ENCODE results near the gene EVX2. TPM values are rescaled to one million over a fixed set of nuclear protein-coding genes. Genes with fewer than 3 reads are reported as not detected.

EVX2 gene
- total RNA-seq, 1 experiment from 2014 or later, result not detected

DNA sequence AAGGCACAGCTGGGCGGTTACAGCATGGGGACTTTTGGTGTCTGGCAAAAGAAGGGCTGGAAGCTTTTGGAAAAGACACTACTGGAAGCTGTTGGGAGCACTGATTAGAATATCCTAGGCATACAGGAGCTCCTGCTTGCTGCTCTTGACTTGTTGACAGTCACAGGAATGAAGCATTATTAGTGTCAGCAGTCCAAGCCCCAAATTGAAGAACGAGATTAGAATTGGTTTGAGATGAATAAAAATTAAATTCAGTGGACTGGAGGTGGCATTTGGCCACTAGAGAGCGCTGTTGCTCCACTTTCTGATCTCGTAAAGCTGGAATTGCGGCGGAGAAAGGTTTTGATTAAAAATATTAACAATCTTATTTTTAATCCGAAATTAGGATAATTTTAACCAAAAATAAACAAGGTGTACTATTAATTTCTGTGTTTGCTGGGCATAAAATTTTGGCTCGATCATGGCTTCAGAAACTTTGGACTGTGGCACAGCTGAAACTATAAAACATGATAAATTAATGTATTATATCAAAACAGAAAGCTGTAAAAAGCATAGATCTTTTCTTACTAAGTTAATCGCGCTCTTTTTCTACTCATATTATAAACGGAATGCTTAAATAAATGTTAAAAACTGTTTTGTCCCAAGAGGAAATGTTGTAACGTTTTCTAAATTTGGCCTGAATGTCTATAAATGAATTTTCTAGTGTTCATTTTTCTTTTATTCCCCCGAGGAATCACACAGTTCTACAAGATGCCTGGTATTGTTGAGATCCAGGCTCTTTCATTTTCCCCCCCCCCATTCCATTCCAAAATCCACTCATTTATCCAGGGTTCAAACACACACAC is 43.4 kb upstream of the EVX2 start:
- DNase-seq (ENCODE audit: unreplicated experiment), result peak; percentile 63
- Mint-ChIP-seq H3K4me1 (ENCODE audit: insufficient read depth, unreplicated experiment) (no peaks in the 10 kb centered on the region), H3K4me3 (ENCODE audit: unreplicated experiment) (no peak overlapping the region), H3K27me3 (ENCODE audit: insufficient read depth, unreplicated experiment) (peaks cover 11% of the 10 kb centered on the region), H3K9me3 (ENCODE audit: unreplicated experiment) (no peaks in the 10 kb centered on the region), H3K36me3 (ENCODE audit: insufficient read depth, unreplicated experiment) (no peaks in the 10 kb centered on the region), H3K27ac (ENCODE audit: low read depth, unreplicated experiment) (no peak overlapping the region)
- TF ChIP-seq, protein P1, sequence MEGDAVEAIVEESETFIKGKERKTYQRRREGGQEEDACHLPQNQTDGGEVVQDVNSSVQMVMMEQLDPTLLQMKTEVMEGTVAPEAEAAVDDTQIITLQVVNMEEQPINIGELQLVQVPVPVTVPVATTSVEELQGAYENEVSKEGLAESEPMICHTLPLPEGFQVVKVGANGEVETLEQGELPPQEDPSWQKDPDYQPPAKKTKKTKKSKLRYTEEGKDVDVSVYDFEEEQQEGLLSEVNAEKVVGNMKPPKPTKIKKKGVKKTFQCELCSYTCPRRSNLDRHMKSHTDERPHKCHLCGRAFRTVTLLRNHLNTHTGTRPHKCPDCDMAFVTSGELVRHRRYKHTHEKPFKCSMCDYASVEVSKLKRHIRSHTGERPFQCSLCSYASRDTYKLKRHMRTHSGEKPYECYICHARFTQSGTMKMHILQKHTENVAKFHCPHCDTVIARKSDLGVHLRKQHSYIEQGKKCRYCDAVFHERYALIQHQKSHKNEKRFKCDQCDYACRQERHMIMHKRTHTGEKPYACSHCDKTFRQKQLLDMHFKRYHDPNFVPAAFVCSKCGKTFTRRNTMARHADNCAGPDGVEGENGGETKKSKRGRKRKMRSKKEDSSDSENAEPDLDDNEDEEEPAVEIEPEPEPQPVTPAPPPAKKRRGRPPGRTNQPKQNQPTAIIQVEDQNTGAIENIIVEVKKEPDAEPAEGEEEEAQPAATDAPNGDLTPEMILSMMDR (IDR thresholded peaks at IDR 0.05; ENCODE audit: unreplicated experiment), result peak; percentile 76
- intact Hi-C loops (cut with micrococcal nuclease), result loop anchor here (1.0 to 5.0 kb wide), 4 partner anchors 525 to 1035 kb away; no protein-coding TSS in a partner anchor
- ChIA-PET POLR2A (interaction anchor here (1.1 to 2.7 kb wide), 5 partner anchors 16 to 1021 kb away, joined by 3 to 13 read pairs (median 4); no protein-coding TSS in a partner anchor), CTCF (interaction anchor here (0.6 to 4.4 kb wide), 71 partner anchors 10 to 1631 kb away, joined by 3 to 100 read pairs (median 4); partner anchors contain the start of gene HOXD10)
- BruUV-seq (replicated peaks), result no TSS peak

DNA sequence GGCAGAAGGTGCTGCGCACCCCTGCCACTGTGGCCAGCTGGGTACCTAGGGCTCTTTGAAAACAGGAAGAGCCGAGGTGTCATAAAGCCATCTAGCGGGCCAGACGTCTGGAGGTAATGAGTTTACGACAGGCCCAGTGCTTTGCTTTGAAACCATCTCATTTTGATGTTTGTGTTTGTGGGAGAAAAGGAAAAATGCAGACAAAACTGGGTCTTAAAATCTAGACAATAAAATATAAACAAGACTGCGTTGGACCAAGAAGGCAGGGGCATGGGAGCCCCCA is 42.0 kb upstream of the EVX2 start:
- Mint-ChIP-seq H3K4me3 (ENCODE audit: unreplicated experiment) (no peak overlapping the region), H3K4me1 (ENCODE audit: insufficient read depth, unreplicated experiment) (no peaks in the 10 kb centered on the region), H3K27me3 (ENCODE audit: insufficient read depth, unreplicated experiment) (peaks cover 13% of the 10 kb centered on the region), H3K9me3 (ENCODE audit: unreplicated experiment) (no peaks in the 10 kb centered on the region), H3K27ac (ENCODE audit: low read depth, unreplicated experiment) (no peak overlapping the region), H3K36me3 (ENCODE audit: insufficient read depth, unreplicated experiment) (no peaks in the 10 kb centered on the region)
- POLR2A ChIA-PET, result interaction anchor here (0.6 kb wide), 1 partner anchor 1012 kb away, joined by 3 read pairs; no protein-coding TSS in a partner anchor
- TF ChIP-seq, protein P1 (IDR thresholded peaks at IDR 0.05; ENCODE audit: unreplicated experiment), result no peak
- CTCF ChIA-PET, result interaction anchor here (0.5 to 4.4 kb wide), 14 partner anchors 8 to 1035 kb away, joined by 3 to 100 read pairs (median 16); no protein-coding TSS in a partner anchor
- BruUV-seq (replicated peaks), result no TSS peak
- no peak for DNase-seq (ENCODE audit: unreplicated experiment)
- intact Hi-C loops (cut with micrococcal nuclease), result loop anchor here (2.0 to 5.0 kb wide), 2 partner anchors 1023 to 1037 kb away; no protein-coding TSS in a partner anchor

DNA sequence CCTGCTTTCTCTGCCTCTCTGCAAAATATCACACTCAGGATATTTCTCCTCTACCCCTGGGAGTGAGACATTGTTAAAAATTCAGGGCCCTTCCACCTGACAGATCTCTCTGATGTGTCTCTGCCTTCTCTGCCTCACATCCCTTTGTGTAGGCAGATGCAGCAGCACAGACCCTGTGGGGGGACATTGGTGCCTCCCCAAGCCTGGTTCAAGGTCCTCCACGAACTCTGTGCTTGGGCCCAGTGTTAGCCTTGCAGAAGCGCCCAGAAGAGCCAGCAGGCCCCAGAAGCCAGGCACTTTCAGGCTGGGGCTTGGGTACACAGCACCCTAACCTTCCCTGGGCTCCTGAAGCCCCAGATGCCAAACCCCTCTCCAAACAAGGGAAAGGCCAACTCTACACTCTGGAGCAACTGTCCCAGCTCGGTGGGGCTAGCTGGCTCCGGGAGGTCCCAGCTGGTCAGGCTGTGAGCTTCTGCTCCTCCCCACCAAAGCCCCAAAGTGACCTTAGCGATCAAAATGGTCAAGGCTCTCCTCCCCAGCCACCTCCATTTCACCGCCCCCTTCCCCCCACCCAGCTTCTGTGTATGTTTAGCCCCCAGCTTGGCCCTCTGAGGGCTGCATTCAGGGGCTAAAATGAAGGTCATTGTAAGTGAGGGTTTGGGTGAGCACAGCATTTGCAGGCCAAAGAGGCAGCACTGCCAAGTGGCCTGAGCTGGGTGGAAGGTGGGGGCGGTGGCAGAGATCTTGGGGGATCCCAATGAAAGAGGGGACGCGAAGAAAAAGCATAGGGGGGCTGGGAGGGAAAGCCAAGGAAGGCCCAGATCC is 41.4 kb upstream of the EVX2 start:
- peaks cover 18% of the 10 kb centered on the region for H3K27me3 Mint-ChIP-seq (ENCODE audit: insufficient read depth, unreplicated experiment)
- H3K4me3 Mint-ChIP-seq (ENCODE audit: unreplicated experiment), result no peak overlapping the region
- no peak for DNase-seq (ENCODE audit: unreplicated experiment)
- intact Hi-C loops (cut with micrococcal nuclease), result loop anchor here (5.0 kb wide), 1 partner anchor 1037 kb away; no protein-coding TSS in a partner anchor
- H3K9me3 Mint-ChIP-seq (ENCODE audit: unreplicated experiment), result no peaks in the 10 kb centered on the region
- CTCF ChIA-PET, result interaction anchor here (0.5 to 4.4 kb wide), 14 partner anchors 9 to 1036 kb away, joined by 3 to 100 read pairs (median 6); no protein-coding TSS in a partner anchor
- H3K36me3 Mint-ChIP-seq (ENCODE audit: insufficient read depth, unreplicated experiment), result no peaks in the 10 kb centered on the region
- POLR2A ChIA-PET, result interaction anchor here (0.5 to 0.6 kb wide), 3 partner anchors 195 to 1013 kb away, joined by 3 read pairs; no protein-coding TSS in a partner anchor
- TF ChIP-seq, protein P1 (IDR thresholded peaks at IDR 0.05; ENCODE audit: unreplicated experiment), result no peak
- H3K27ac Mint-ChIP-seq (ENCODE audit: low read depth, unreplicated experiment), result no peak overlapping the region
- no TSS peak for BruUV-seq (replicated peaks)
- no peaks in the 10 kb centered on the region for H3K4me1 Mint-ChIP-seq (ENCODE audit: insufficient read depth, unreplicated experiment)
